ENCODE measurements around the gene CYBA. TPM values are rescaled to one million over a fixed set of nuclear protein-coding genes. Genes with fewer than 3 reads are reported as not detected.
A peak's percentile ranks its signal among the peaks of the same experiment; 100 is the strongest.

Gene CYBA
- total RNA-seq, 3 donors from 2014 or later = 138 to 194 (median 180) TPM

DNA sequence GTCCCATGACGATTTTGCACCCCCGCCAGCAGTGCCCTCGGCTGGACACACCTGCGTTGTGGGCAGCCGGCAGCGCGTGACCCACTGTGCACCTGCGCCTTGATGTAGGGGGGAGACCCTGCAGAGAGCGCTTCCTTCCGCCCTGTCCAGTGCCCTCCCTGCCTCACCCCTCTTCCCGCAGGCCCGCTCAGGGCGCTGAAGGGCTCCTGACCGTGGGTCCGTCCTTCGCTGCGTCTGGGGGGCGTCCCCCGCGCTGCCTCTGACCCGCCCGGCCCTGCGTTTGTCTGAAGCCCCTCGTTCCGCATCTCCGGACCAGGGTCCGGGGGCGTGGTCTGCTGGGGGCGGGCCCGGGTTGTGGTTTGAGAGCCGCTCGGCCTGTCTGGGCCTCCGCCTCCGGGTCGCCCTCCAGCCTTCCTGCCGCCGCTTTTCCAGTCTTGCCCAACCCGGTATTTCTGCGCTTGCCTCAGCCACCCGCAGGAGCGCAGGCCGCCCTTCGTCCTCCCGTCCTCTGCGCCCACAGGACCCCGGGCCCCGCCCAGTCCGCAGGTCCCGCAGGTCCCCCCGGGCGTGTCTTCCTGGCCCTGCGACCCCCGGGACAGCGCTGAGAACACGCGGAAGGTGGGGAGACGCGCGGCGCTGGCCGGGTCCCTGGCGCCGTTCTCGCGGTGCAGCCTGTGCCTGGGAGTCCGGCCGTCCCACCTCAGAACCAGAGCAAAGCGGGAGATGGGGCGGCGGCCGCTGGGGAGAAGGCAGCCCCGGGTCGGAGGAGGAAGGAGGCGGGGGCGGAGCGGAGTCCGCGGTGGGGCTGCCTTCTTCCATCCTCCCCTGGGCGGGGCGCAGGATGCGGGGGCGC lies 16.5 kb downstream of the CYBA start:
- H3K4me3 ChIP-seq = peak overlapping the region; percentile 29 to 69 (median 44)
- TF ChIP-seq POLR2A (IDR thresholded peaks at IDR 0.05) (no peak), POLR2AphosphoS5 (IDR thresholded peaks at IDR 0.05) (no peak)
- TF ChIP-seq, protein P1, sequence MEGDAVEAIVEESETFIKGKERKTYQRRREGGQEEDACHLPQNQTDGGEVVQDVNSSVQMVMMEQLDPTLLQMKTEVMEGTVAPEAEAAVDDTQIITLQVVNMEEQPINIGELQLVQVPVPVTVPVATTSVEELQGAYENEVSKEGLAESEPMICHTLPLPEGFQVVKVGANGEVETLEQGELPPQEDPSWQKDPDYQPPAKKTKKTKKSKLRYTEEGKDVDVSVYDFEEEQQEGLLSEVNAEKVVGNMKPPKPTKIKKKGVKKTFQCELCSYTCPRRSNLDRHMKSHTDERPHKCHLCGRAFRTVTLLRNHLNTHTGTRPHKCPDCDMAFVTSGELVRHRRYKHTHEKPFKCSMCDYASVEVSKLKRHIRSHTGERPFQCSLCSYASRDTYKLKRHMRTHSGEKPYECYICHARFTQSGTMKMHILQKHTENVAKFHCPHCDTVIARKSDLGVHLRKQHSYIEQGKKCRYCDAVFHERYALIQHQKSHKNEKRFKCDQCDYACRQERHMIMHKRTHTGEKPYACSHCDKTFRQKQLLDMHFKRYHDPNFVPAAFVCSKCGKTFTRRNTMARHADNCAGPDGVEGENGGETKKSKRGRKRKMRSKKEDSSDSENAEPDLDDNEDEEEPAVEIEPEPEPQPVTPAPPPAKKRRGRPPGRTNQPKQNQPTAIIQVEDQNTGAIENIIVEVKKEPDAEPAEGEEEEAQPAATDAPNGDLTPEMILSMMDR (IDR thresholded peaks at IDR 0.05) = no peak
- no peak overlapping the region for H3K27ac ChIP-seq
- H3K27me3 ChIP-seq = peaks cover 2 to 26% of the 10 kb centered on the region in 2 donors
- no peaks in the 10 kb centered on the region for H3K9me3 ChIP-seq
- DNase-seq (ENCODE audit: low spot score in 2 of 2) = no peak
- intact Hi-C loops (cut with DNase I; ENCODE audit: low total_unique reads) = no loop called here
- peaks cover 0 to 12% of the 10 kb centered on the region in 2 donors for H3K4me1 ChIP-seq
- peaks cover 8% of the 10 kb centered on the region for H3K36me3 ChIP-seq

DNA sequence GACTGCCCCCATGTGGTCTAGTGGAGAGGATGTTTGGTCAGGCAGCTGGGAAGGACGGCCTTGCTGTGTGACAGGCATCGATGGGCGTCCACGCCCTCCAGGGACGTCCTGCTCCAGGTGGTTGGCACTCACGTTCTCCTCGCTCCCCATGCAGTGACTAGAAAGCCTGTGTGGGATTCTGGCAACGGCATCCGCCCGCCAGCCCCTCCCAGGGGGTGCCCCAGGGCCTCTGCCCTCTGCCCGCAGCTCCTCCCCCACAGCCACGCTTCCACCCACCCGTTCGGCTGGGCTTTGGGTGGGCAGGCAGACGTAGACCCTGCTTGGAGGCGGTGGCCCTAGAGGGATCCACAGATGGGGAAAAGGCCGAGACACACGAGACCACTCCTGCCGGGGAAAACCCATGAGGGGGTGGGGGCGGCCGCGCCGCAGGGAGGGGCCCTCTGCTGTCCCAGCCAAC lies 17.1 kb downstream of the CYBA start:
- intact Hi-C loops (cut with DNase I; ENCODE audit: low total_unique reads) = no loop called here
- peaks cover 2 to 20% of the 10 kb centered on the region in 2 donors for H3K27me3 ChIP-seq
- peaks cover 0 to 12% of the 10 kb centered on the region in 2 donors for H3K4me1 ChIP-seq
- H3K9me3 ChIP-seq = no peaks in the 10 kb centered on the region
- TF ChIP-seq, protein P1 (IDR thresholded peaks at IDR 0.05) = no peak
- TF ChIP-seq POLR2AphosphoS5 (IDR thresholded peaks at IDR 0.05) = no peak
- no peak for TF ChIP-seq POLR2A (IDR thresholded peaks at IDR 0.05)
- peaks cover 8% of the 10 kb centered on the region for H3K36me3 ChIP-seq
- no peak for DNase-seq (ENCODE audit: low spot score in 2 of 2)
- H3K27ac ChIP-seq = no peak overlapping the region
- peak overlapping the region; percentile 29 to 69 (median 44) for H3K4me3 ChIP-seq

DNA sequence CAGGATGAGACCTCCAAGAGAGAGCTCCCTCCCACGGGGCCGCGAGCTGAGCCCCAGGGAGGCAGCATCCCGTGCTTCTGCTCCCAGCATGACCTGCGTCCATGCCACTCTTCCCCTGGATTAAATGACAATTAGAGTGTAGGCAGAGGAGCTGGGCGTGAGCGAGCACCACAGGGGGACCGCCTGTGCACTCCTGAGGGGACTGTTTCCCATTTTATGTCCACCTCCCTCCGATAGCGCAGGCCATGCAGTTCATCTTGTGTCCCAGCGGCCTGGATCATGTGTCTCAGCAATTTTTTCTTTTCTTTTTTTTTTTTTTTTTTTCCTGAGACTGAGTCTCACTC lies 18.3 kb downstream of the CYBA start:
- H3K36me3 ChIP-seq = peaks cover 8% of the 10 kb centered on the region
- H3K4me1 ChIP-seq = peaks cover 0 to 12% of the 10 kb centered on the region in 2 donors
- no peaks in the 10 kb centered on the region for H3K9me3 ChIP-seq
- TF ChIP-seq POLR2AphosphoS5 (IDR thresholded peaks at IDR 0.05) (no peak), POLR2A (IDR thresholded peaks at IDR 0.05) (no peak)
- TF ChIP-seq, protein P1 (IDR thresholded peaks at IDR 0.05) = no peak
- peaks cover 2 to 14% of the 10 kb centered on the region in 2 donors for H3K27me3 ChIP-seq
- intact Hi-C loops (cut with DNase I; ENCODE audit: low total_unique reads) = no loop called here
- DNase-seq (ENCODE audit: low spot score in 2 of 2) = no peak
- no peak overlapping the region for H3K4me3 ChIP-seq
- H3K27ac ChIP-seq = no peak overlapping the region

DNA sequence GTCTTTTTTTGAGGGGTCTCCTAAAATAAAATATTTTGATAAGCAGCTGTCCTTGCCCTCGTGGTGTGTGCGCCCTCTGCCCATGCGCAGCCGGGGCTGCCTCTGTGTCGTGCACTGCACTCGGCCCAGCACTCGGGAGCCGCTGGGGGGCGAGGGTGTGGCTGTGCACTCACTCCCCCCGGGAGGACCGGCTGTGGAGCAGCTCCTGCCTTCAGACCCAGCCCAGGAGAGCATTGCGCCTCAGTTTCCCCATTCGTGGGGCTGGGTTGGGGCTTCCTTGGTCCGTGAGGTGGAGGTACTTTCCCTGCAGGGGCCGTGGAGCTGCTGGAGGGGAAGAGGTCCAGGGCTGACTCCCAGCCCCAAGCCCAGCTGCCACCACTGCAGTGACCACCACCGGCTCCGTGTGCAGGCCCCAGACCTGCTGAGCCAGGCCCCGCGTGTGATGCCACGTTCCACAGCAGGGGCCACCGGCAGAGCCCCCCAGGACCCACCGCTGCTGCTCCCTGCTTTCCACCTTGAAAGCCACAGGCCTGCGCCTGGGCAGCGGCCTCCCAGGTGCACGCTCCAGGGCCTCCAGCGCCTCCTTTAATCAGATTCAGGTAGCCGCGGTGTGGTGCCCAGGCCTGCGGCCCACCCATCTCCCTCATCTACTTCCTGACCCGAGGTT lies 18.8 kb downstream of the CYBA start:
- Histone ChIP-seq H3K9me3 (no peaks in the 10 kb centered on the region), H3K4me1 (peaks cover 0 to 12% of the 10 kb centered on the region in 2 donors), H3K4me3 (no peak overlapping the region), H3K27me3 (peaks cover 2 to 14% of the 10 kb centered on the region in 2 donors), H3K27ac (no peak overlapping the region), H3K36me3 (peaks cover 8% of the 10 kb centered on the region)
- intact Hi-C loops (cut with DNase I; ENCODE audit: low total_unique reads) = no loop called here
- TF ChIP-seq, protein P1 (IDR thresholded peaks at IDR 0.05) = no peak
- no peak for DNase-seq (ENCODE audit: low spot score in 2 of 2)

DNA sequence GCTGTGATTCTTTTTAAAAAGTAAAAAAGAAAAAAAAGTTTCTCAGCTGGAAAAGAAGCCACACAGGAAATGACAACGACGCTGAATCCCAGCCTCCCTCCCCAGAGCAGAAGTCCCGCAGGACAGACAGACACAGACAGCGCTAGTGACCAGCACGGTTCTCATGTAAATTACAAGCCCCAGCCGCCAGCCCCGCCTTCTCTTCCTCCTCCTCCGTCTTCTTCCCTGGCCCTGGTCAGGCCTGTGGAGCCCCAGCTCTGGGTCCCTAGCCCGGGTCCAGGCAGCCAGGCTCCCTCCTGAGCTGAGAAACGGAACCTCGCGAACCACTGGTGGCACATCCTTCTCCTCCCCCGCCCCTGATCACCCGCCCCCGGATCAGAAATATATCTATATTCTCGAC lies 19.5 kb downstream of the CYBA start:
- H3K4me1 ChIP-seq = peaks cover 0 to 12% of the 10 kb centered on the region in 2 donors
- intact Hi-C loops (cut with DNase I; ENCODE audit: low total_unique reads) = no loop called here
- DNase-seq (ENCODE audit: low spot score in 2 of 2) = no peak
- H3K9me3 ChIP-seq = no peaks in the 10 kb centered on the region
- H3K4me3 ChIP-seq = no peak overlapping the region
- no peak for TF ChIP-seq POLR2A (IDR thresholded peaks at IDR 0.05)
- TF ChIP-seq, protein P1 (IDR thresholded peaks at IDR 0.05) = no peak
- TF ChIP-seq POLR2AphosphoS5 (IDR thresholded peaks at IDR 0.05) = no peak
- no peak overlapping the region for H3K27ac ChIP-seq
- H3K36me3 ChIP-seq = peaks cover 8% of the 10 kb centered on the region
- H3K27me3 ChIP-seq = peaks cover 2 to 8% of the 10 kb centered on the region in 2 donors

Measured in breast epithelium (tissue), 4 donors.